GM21381 (cell line): ENCODE data around the gene NCAPD3.

Experiments
- ATAC-seq: cut with Tn5 transposase; IDR thresholded peaks from one replicate; pipeline ENCODE4 v1.9.1; 2021; ENCODE audit warnings: mild to moderate bottlenecking, moderate library complexity; ENCODE audit not compliant: unreplicated experiment

Gene NCAPD3

GRCh38 chr11:134254433-134255183, 30.8 kb upstream of the NCAPD3 start:
- no peak for ATAC-seq

- ATAC-seq, result peak; percentile 99
Observed at GRCh38 chr11:134253188-134253993, 29.6 kb upstream of the NCAPD3 start, which contains the start of the genes ACAD8 and THYN1. ACAD8 (plus strand) TSS chr11:134253568; CDS start chr11:134253601, 33 bp downstream. THYN1 (minus strand) TSS chr11:134253352; CDS start chr11:134252882, 470 bp downstream.

- peak; percentile 29 for ATAC-seq
Observed at GRCh38 chr11:134252346-134253187, 28.8 kb upstream of the NCAPD3 start.

- no peak for ATAC-seq
Observed at GRCh38 chr11:134250675-134251074, 26.9 kb upstream of the NCAPD3 start.

GRCh38 chr11:134250246-134250645, 26.5 kb upstream of the NCAPD3 start:
- no peak for ATAC-seq

- no peak for ATAC-seq
Observed at GRCh38 chr11:134248910-134249480, 25.2 kb upstream of the NCAPD3 start.

- no peak for ATAC-seq
Observed at GRCh38 chr11:134246678-134247077, 22.9 kb upstream of the NCAPD3 start.

GRCh38 chr11:134246100-134246499, 22.3 kb upstream of the NCAPD3 start:
- ATAC-seq, result no peak

GRCh38 chr11:134245434-134245833, 21.7 kb upstream of the NCAPD3 start:
- ATAC-seq, result no peak

GRCh38 chr11:134244593-134244992, 20.8 kb upstream of the NCAPD3 start:
- ATAC-seq, result peak; percentile 89

GRCh38 chr11:134243913-134244312, 20.1 kb upstream of the NCAPD3 start:
- no peak for ATAC-seq

- ATAC-seq, result no peak
Observed at GRCh38 chr11:134242376-134242775, 18.6 kb upstream of the NCAPD3 start.

GRCh38 chr11:134240592-134240991, 16.8 kb upstream of the NCAPD3 start:
- no peak for ATAC-seq

- ATAC-seq, result no peak
Observed at GRCh38 chr11:134238956-134239355, 15.2 kb upstream of the NCAPD3 start.

- no peak for ATAC-seq
Observed at GRCh38 chr11:134237557-134237922, 13.8 kb upstream of the NCAPD3 start.

GRCh38 chr11:134236834-134237556, 13.2 kb upstream of the NCAPD3 start:
- ATAC-seq, result no peak

- no peak for ATAC-seq
Observed at GRCh38 chr11:134235399-134235798, 11.6 kb upstream of the NCAPD3 start.

GRCh38 chr11:134233729-134234179, 10.0 kb upstream of the NCAPD3 start:
- ATAC-seq, result no peak

- ATAC-seq, result no peak
Observed at GRCh38 chr11:134231958-134232659, 8.3 kb upstream of the NCAPD3 start.
